NB4 (cell line): ENCODE measurements around the gene MAST4.

Experiments used
- DNase-seq: peaks from one replicate; pipeline ENCODE4 v3.0.0; 2010; ENCODE audit warnings: low read depth
- H3K4me3 ChIP-seq: one replicate; pipeline ENCODE4 v1.5.1; 2011; ENCODE audit warnings: mild to moderate bottlenecking, low read depth, low read length, moderate library complexity
- CTCF ChIP-seq: IDR thresholded peaks from one replicate; pipeline ENCODE4 v1.5.1; 2012; ENCODE audit warnings: low read depth, low read length
- MAX ChIP-seq: IDR thresholded peaks from 2 replicates; pipeline ENCODE4 v1.6.1; 2011; ENCODE audit warnings: low read depth, low read length
- MYC ChIP-seq: IDR thresholded peaks from 2 replicates; pipeline ENCODE4 v1.6.1; 2011; ENCODE audit warnings: low read depth, low read length
- POLR2A ChIP-seq: IDR thresholded peaks from 2 replicates; pipeline ENCODE4 v1.6.1; 2011; ENCODE audit warnings: mild to moderate bottlenecking; ENCODE audit not compliant: insufficient read length; ENCODE audit errors: extremely low read depth

The MAST4 gene

GRCh38 chr5:66989286-66989685 lies 393.1 kb downstream of the MAST4 start:
- DNase-seq, result no peak
- TF ChIP-seq MYC, result no peak
- no peak for TF ChIP-seq MAX
- no peak for TF ChIP-seq CTCF
- no peak for TF ChIP-seq POLR2A
- no peak overlapping the region for H3K4me3 ChIP-seq

- no peak for DNase-seq
- H3K4me3 ChIP-seq, result no peak overlapping the region
- TF ChIP-seq POLR2A (no peak), CTCF (no peak), MYC (no peak)
Measured at GRCh38 chr5:66989781-66990180, 393.6 kb downstream of the MAST4 start.

GRCh38 chr5:66991746-66992145 lies 395.6 kb downstream of the MAST4 start:
- no peak for DNase-seq
- TF ChIP-seq POLR2A (no peak), CTCF (no peak), MAX (no peak), MYC (no peak)
- no peak overlapping the region for H3K4me3 ChIP-seq

- no peak overlapping the region for H3K4me3 ChIP-seq
- TF ChIP-seq MAX (no peak), MYC (no peak), POLR2A (no peak), CTCF (no peak)
- DNase-seq, result peak; percentile 32
Measured at GRCh38 chr5:66992547-66992946, 396.4 kb downstream of the MAST4 start.

GRCh38 chr5:66993448-66993847 lies 397.3 kb downstream of the MAST4 start:
- no peak overlapping the region for H3K4me3 ChIP-seq
- TF ChIP-seq MAX (no peak), MYC (no peak), POLR2A (no peak), CTCF (no peak)
- DNase-seq, result no peak

- TF ChIP-seq MYC (no peak), MAX (no peak)
- H3K4me3 ChIP-seq, result no peak overlapping the region
- DNase-seq, result no peak
Measured at GRCh38 chr5:66993882-66994281, 397.7 kb downstream of the MAST4 start.
